Dermis blood vessel endothelial cell (primary cell): Measurements from ENCODE around the gene ZNF784. TPM values are rescaled to one million over a fixed set of nuclear protein-coding genes. Genes with fewer than 3 reads are reported as not detected.

Source experiments
- DNase-seq: peaks from one replicate; pipeline ENCODE4 v3.0.0; 2010
- total RNA-seq: library from RNA; depleted of rRNA; stranded (reverse); fragments of >200 nt; gene quantifications from 2 replicates; pipeline ENCODE4 v1.2.3, GENCODE V29; 2014

ZNF784 gene
- total RNA-seq, 1 donor from 2014 or later: 5.3 TPM

DNA sequence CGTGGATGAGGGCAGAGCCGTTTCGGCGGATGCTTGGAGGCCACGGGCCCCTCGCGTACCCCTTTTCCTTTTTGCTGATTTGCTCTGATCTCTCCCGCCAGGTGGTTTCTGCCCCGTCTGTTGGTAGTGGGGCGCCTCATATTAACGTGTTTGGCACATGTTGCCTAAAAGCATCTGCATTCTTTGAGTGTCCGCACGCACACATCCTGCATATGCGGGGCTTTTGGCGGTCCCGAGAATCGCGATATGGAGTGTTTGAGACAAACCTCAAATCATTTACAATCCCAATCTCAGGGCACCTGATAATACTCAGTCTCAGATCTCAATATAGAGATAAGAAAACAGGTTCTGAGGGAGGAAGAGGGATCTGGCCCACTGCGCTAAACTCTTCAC, 31.3 kb upstream of the ZNF784 start:
- DNase-seq: no peak

GRCh38 chr19:55654868-55655647, 30.7 kb upstream of the ZNF784 start, which contains the start of gene U2AF2:
TSS of gene U2AF2 (plus strand) at chr19:55655035. CDS start at chr19:55655105, 70 bp downstream.
- DNase-seq: peak; percentile 95

DNA sequence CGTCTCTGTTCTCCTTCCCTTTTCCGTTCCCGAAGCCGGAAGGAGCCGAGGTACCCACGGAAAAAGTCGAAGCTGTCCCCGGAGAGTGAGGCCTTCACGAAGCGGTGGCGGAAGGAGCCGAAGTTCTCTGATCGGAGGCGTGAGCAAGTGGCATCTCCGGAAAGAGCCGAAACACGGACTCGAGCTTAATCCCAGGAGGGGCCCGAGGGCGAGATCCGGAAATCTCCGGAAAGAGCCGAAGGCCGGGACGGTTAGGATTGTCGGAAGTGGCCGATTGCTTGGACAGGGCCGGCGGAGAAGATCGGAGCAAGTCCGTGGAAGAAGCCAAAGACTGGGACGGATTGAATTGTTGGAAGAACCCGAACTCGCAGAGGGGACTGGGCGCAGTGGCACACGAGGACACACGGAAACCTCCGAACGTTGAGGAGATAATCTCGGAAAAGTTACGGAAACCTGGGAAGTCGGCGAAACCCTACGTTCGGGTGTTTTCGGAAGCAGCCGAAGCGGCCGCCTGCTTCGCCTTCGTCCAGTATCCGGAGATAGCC, 30.0 kb upstream of the ZNF784 start:
- DNase-seq: peak; percentile 100

GRCh38 chr19:55653651-55654322, 29.4 kb upstream of the ZNF784 start:
- DNase-seq: peak; percentile 98

- no peak for DNase-seq
Measured at GRCh38 chr19:55652311-55653128, 28.2 kb upstream of the ZNF784 start.

- DNase-seq: no peak
Measured at GRCh38 chr19:55651236-55651635, 26.9 kb upstream of the ZNF784 start.

- no peak for DNase-seq
Measured at GRCh38 chr19:55650602-55651230, 26.4 kb upstream of the ZNF784 start.

DNA sequence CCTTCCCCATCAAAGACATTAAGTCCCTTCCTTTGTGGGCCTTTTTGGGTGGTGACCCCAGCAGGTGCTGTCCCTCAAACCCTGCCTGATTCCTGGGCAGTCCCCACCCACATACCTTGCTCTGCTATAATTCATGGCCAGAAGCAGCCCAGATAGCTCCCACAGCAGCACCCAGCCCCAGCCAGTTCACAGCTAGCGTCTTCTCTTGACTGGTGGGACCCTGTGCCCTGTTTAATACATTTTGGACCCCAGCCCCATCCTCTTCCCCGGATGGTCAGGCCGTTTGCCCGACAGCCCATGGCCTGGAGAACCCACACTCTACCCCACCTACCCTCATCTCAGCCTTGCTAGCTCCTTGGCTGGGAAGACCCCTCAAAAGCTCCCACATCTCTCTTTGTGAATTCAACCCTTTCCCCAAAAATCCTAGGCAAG, 25.8 kb upstream of the ZNF784 start:
- DNase-seq: no peak

DNA sequence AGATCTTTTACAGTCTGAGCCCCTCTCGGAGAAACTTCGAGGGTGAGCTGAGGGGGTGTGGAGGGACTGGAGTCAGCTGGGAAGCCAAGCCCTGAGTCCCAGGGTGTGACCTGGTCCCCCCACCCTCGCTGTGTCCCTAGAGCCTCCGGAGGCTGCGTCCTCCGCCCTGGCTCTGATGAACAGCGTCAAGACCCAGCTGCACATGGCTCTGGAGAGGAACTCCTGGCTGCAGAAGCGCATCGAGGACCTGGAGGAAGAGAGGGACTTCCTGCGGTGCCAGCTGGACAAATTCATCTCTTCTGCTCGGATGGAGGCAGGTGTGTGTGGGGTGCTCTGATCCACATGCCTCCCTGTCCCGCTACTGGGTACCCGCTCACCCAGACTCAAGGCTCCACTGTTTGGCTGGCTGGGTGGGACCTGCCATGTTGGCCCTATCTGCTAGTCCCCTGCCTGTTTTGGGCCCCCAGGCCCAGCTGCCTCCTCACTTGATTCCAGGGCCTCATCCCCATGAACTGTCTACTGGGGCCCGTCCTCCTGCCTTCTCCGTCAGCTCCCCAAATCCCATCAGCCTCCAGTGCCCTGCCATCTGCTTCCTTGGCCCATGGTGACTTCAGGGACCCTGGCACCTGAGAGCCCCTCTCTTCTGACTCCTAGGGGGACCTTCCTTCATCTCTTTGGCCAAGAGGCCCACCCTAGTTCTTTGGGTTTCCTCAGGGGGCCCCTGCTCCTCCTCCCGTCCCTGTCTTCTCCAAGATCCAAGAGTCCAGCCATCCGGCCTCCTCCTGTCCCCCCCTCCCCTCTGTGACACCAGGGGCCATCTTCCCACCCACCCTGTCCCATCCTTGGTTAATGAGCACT, 25.1 kb upstream of the ZNF784 start:
- DNase-seq: no peak

DNA sequence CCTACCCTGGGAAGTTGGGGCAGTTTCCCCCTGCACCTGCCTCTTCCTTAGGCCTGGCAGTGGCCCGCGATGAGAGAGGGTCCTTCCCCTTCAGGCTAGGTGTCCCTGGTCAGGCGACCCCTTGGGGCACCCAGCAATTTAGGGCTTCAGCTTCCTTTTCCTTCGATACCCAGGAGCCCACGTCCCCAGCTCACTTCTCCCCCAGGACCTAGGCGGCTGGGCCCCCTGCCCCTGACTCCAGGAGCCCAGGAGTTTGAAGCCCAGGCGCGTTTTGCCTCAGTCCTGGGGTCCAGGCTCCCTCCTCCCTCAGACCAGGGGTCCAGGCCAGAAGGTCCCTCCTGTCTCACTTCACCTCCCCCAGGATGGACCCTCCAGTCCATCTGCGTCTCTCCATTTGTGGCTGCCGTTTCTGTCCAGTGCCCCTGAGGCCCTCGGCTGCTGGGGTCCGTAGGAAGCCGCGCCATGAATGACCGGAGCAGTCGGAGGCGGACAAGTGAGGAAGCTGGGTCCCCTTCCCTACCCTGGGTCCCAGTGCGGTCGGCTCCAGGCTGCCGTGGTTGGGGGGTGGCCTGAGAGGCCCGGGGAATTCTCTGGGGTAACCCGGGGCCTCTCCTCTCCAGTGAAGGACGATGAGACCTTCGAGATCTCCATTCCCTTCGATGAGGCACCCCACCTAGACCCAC, 24.4 kb upstream of the ZNF784 start:
- DNase-seq: peak; percentile 22

DNA sequence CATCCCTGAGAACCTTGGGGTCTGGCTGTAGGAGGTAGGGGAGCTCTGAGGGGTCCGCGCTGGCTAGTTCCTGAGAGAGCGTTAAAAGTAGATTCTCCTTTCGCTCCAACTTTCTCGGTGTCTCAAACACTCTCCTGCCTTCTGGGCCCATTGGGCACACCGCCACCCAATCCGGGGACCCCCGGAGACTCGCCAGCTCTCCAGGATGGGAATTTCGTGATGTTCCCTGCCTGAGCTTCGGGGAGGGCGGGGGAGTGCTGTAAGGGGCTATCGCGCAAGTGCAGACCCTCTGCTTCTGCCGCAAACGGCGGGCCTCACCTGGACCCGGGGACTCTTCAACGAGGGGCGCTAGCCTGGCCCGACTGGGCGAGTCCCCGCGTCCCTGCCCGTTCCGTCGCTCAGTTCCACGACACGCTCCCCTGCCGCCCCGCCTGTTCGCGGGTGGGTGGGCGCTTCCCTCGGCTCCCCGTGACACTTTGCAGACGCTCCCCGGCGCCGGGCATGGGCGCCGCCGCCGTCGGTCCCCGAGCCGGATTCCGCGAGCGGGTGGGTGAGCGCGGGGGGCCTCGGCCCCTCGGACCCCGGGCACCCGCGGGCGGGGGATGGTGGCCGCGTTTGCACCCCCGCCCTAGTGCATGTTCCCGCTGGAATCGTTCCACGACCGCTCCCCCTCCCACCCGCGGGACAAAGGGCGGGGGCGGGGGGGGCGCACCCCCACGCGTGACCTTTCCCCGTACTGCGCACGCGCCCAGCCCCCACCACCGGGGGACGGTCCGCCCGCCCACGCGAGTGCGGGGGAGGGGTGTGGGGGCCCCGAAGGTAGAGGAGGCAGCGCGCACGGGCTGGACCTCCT, 23.6 kb upstream of the ZNF784 start, which contains the start of gene CCDC106:
CCDC106 (plus strand) TSS at position 481 of the 853 bp plus-strand sequence. CDS start 835 bp downstream, outside the sequence.
- peak; percentile 76 for DNase-seq

GRCh38 chr19:55646889-55647731, 22.7 kb upstream of the ZNF784 start:
- no peak for DNase-seq

- DNase-seq: no peak
Measured at GRCh38 chr19:55645512-55645881, 21.1 kb upstream of the ZNF784 start.

DNA sequence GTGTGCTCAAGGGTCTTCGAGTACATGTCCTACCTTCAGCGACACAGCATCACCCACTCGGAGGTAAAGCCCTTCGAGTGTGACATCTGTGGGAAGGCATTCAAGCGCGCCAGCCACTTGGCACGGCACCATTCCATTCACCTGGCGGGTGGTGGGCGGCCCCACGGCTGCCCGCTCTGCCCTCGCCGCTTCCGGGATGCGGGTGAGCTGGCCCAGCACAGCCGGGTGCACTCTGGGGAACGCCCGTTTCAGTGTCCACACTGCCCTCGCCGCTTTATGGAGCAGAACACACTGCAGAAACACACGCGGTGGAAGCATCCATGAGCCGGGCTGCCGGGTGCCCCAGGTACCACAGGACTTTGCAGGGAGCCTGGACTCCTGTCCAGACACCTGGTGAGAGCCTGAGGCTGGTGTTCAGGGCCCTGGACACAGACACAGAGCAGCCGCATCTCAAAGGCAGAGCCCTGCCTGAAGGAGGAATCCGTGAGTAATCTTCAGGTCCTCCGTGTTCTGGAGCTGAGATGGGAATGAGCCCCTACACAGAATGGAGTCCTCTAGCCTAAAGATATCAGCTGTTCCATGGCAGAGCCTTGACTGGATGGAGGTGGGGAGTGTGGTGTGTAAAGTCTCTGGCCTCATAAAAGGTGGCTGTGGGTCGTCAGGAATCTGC, 20.6 kb upstream of the ZNF784 start:
- DNase-seq: no peak

GRCh38 chr19:55644191-55644833, 19.9 kb upstream of the ZNF784 start:
- no peak for DNase-seq

DNA sequence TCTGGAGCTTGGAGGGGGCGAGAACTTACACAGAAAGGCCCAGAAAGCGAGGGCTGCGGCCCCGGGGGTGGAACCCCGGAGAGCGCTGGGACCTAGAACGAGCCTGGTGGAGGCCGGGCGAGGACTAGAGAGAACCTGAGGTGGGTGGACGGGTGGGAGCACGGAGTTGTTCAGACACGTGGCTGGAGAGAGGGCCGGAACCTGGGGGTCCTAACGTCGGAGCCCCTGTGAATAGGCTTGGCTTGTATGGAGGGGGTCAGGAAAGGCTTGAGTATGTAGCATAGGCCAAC, 19.5 kb upstream of the ZNF784 start:
- DNase-seq: no peak

- peak; percentile 79 for DNase-seq
Measured at GRCh38 chr19:55643003-55643886, 18.9 kb upstream of the ZNF784 start, which contains the start of gene ZNF581. TSS of gene ZNF581 (plus strand) at chr19:55643649. CDS start at chr19:55644572, 923 bp downstream.
